ENCODE results near the gene WDR45B. TPM values are rescaled to one million over a fixed set of nuclear protein-coding genes. Genes with fewer than 3 reads are reported as not detected.

The WDR45B gene
- total RNA-seq, 1 donor from 2014 or later: 74.0 TPM

DNA sequence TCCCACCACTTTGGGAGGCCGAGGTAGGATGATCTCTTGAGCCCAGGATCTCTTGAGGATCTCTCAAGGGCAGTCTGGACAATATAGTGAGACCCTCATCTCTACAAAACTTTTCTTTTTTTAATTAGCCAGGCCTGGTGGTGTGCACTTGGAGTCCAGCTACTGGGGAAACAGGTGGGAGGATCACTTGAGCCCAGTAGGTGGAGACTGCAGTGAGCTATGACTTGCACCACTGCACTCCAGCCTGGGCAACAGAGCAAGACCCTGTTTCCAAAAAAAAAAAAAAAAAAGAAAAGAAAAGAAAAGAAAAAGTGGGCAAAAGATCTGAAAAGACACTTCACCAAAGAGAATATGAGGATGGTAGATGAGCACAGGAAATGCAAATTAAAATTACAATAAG lies 35.3 kb upstream of the WDR45B start:
- TF ChIP-seq, protein P1, sequence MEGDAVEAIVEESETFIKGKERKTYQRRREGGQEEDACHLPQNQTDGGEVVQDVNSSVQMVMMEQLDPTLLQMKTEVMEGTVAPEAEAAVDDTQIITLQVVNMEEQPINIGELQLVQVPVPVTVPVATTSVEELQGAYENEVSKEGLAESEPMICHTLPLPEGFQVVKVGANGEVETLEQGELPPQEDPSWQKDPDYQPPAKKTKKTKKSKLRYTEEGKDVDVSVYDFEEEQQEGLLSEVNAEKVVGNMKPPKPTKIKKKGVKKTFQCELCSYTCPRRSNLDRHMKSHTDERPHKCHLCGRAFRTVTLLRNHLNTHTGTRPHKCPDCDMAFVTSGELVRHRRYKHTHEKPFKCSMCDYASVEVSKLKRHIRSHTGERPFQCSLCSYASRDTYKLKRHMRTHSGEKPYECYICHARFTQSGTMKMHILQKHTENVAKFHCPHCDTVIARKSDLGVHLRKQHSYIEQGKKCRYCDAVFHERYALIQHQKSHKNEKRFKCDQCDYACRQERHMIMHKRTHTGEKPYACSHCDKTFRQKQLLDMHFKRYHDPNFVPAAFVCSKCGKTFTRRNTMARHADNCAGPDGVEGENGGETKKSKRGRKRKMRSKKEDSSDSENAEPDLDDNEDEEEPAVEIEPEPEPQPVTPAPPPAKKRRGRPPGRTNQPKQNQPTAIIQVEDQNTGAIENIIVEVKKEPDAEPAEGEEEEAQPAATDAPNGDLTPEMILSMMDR (conservative IDR thresholded peaks at IDR 0.05): no peak
- Mint-ChIP-seq H3K36me3 (no peaks in the 10 kb centered on the region), H3K27me3 (no peaks in the 10 kb centered on the region), H3K27ac (no peak overlapping the region), H3K4me1 (ENCODE audit: unreplicated experiment) (no peaks in the 10 kb centered on the region), H3K9me3 (no peaks in the 10 kb centered on the region), H3K4me3 (no peak overlapping the region)
- no peak for DNase-seq (ENCODE audit: extremely low spot score, unreplicated experiment)

GRCh38 chr17:82681547-82681946 lies 33.3 kb upstream of the WDR45B start:
- no peaks in the 10 kb centered on the region for H3K36me3 Mint-ChIP-seq
- H3K27ac Mint-ChIP-seq: no peak overlapping the region
- H3K9me3 Mint-ChIP-seq: no peaks in the 10 kb centered on the region
- no peak overlapping the region for H3K4me3 Mint-ChIP-seq
- TF ChIP-seq, protein P1 (conservative IDR thresholded peaks at IDR 0.05): no peak
- H3K4me1 Mint-ChIP-seq (ENCODE audit: unreplicated experiment): no peaks in the 10 kb centered on the region
- no peak for DNase-seq (ENCODE audit: extremely low spot score, unreplicated experiment)
- no peaks in the 10 kb centered on the region for H3K27me3 Mint-ChIP-seq

DNA sequence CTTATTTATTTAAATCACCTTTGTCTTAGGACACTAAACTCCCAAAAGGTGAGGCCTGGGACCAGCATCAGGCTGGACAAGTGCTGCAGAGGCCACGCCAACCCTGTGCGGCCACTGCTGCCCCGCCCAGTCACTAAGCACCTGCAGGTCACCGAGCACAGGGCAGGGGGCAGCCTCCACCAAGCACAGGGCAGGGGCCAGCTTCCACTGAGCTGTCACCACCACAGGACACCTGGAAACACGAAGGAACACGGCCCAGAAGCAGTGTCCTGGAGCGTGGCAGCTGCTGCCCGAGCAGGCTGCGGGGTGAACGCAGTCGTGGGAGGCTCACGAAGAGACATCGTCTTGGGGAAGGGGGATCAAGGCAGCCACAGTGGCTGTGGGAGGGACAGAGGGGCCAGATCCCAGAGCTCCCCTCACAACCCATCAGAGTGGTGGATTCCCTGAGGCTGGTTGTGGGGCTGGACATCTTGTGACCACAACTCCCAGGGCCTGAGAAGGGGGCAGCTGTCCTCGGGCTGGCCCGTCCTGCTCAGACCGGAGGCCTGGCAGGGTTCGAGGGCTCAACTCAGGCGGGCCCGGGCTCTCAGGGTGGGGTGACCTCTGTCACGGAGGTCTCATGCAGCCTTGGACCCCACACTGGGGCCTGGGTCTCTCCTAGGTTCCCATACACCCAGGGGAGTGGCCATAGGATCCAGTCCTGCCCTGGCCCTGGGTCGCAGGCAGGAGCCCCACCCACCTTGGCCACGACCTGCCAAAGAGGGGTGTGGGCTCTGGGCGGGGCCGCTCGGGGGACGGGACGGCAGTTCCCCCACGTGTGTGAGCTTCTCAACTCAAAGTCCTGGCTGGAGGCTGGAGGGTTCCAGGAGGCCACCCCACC lies 31.6 kb upstream of the WDR45B start:
- Mint-ChIP-seq H3K27me3 (no peaks in the 10 kb centered on the region), H3K9me3 (no peaks in the 10 kb centered on the region), H3K27ac (no peak overlapping the region), H3K4me1 (ENCODE audit: unreplicated experiment) (peaks cover 4% of the 10 kb centered on the region), H3K36me3 (peaks cover 4% of the 10 kb centered on the region), H3K4me3 (no peak overlapping the region)
- no peak for DNase-seq (ENCODE audit: extremely low spot score, unreplicated experiment)
- TF ChIP-seq, protein P1 (conservative IDR thresholded peaks at IDR 0.05): no peak

DNA sequence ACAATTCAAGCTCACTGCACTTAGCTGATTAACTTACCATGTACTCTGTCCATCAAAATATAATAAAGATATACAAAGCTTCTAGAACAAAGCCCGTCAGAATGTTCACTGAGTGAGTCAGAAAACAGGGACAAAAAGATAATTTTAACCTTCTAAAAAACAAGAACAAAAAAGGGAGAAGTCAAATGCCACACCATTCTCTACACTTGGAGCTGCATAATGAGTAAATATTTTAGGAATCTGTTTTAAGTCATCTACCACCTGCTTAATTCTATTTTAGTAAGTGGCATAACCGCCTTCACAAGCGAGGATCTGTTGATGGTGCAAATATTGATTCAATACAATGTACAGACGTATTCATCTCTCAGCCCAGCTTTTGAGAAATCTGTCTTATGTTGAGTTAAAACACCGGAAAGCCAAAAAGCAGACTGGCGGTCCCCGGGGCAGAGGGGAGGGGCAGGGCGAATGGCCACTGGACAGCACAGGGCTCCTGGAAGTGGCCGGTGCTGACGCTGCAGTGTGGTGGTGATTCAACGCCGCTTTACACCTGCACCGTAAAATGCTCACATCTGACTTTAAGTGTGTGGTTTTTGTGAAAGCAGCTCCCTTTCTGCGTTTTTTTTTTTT lies 30.1 kb upstream of the WDR45B start:
- Mint-ChIP-seq H3K4me3 (no peak overlapping the region), H3K27ac (no peak overlapping the region), H3K4me1 (ENCODE audit: unreplicated experiment) (peaks cover 7% of the 10 kb centered on the region), H3K27me3 (no peaks in the 10 kb centered on the region), H3K9me3 (no peaks in the 10 kb centered on the region), H3K36me3 (peaks cover 6% of the 10 kb centered on the region)
- TF ChIP-seq, protein P1 (conservative IDR thresholded peaks at IDR 0.05): no peak
- no peak for DNase-seq (ENCODE audit: extremely low spot score, unreplicated experiment)

- DNase-seq (ENCODE audit: extremely low spot score, unreplicated experiment): no peak
- Mint-ChIP-seq H3K27ac (peak overlapping the region; percentile 46), H3K4me1 (ENCODE audit: unreplicated experiment) (peaks cover 10% of the 10 kb centered on the region), H3K4me3 (no peak overlapping the region), H3K27me3 (no peaks in the 10 kb centered on the region), H3K9me3 (no peaks in the 10 kb centered on the region), H3K36me3 (peaks cover 6% of the 10 kb centered on the region)
- TF ChIP-seq, protein P1 (conservative IDR thresholded peaks at IDR 0.05): no peak
Measured at GRCh38 chr17:82677353-82677925, 29.2 kb upstream of the WDR45B start.

Data from type B pancreatic cell (in vitro differentiated cells).